Ammon's horn (tissue), 1 donor: ENCODE data around the gene TMEM100.

Experiments used
- DNase-seq: peaks from one replicate; pipeline ENCODE4 v3.0.0-alpha.2; 2016; ENCODE audit warnings: low spot score

The TMEM100 gene

GRCh38 chr17:55722742-55723487, at the start of gene TMEM100:
Gene TMEM100, minus strand, starts transcription at chr17:55722864. Its CDS starts 1,794 bp downstream, at chr17:55721070.
- no peak for DNase-seq

- no peak for DNase-seq
Observed at GRCh38 chr17:55772086-55772485, 49.4 kb upstream of the TMEM100 start.

GRCh38 chr17:55770196-55770870, 47.7 kb upstream of the TMEM100 start:
- DNase-seq = peak; percentile 44

GRCh38 chr17:55769625-55770000, 46.9 kb upstream of the TMEM100 start:
- DNase-seq = no peak

GRCh38 chr17:55768936-55769624, 46.4 kb upstream of the TMEM100 start:
- DNase-seq = no peak

GRCh38 chr17:55765472-55765871, 42.8 kb upstream of the TMEM100 start:
- no peak for DNase-seq

GRCh38 chr17:55764610-55765009, 41.9 kb upstream of the TMEM100 start:
- no peak for DNase-seq

GRCh38 chr17:55763856-55764255, 41.2 kb upstream of the TMEM100 start:
- no peak for DNase-seq

- no peak for DNase-seq
Observed at GRCh38 chr17:55762086-55762858, 39.6 kb upstream of the TMEM100 start.

GRCh38 chr17:55760643-55761355, 38.1 kb upstream of the TMEM100 start:
- no peak for DNase-seq

GRCh38 chr17:55758171-55758570, 35.5 kb upstream of the TMEM100 start:
- no peak for DNase-seq

GRCh38 chr17:55757659-55758058, 35.0 kb upstream of the TMEM100 start:
- no peak for DNase-seq

GRCh38 chr17:55756689-55757088, 34.0 kb upstream of the TMEM100 start:
- DNase-seq = no peak

GRCh38 chr17:55751720-55752250, 29.1 kb upstream of the TMEM100 start:
- DNase-seq = no peak

GRCh38 chr17:55750750-55751657, 28.3 kb upstream of the TMEM100 start, which contains the start of gene PCTP:
Gene PCTP, plus strand, starts transcription at chr17:55751051. Its CDS starts 53 bp downstream, at chr17:55751104.
- DNase-seq = peak; percentile 92

GRCh38 chr17:55749985-55750384, 27.3 kb upstream of the TMEM100 start:
- DNase-seq = no peak

GRCh38 chr17:55748841-55749240, 26.2 kb upstream of the TMEM100 start:
- DNase-seq = no peak

GRCh38 chr17:55747209-55747608, 24.5 kb upstream of the TMEM100 start:
- DNase-seq = no peak

GRCh38 chr17:55746466-55746865, 23.8 kb upstream of the TMEM100 start:
- no peak for DNase-seq

- DNase-seq = no peak
Observed at GRCh38 chr17:55745258-55745657, 22.6 kb upstream of the TMEM100 start.
